ENCODE data around the gene GALNT13. TPM values are rescaled to one million over a fixed set of nuclear protein-coding genes. Genes with fewer than 3 reads are reported as not detected.

GALNT13 gene
- total RNA-seq, 2 experiments from 2014 or later, result not detected

- Mint-ChIP-seq H3K9me3 (ENCODE audit: low read depth) (peaks cover 3% of the 10 kb centered on the region), H3K4me3 (no peak overlapping the region), H3K36me3 (no peaks in the 10 kb centered on the region), H3K4me1 (no peaks in the 10 kb centered on the region), H3K27ac (no peak overlapping the region), H3K27me3 (no peaks in the 10 kb centered on the region)
- ATAC-seq (no peak), DNase-seq (no peak)
- CTCF ChIA-PET, result no interaction called here
These were observed 310.3 kb downstream of the GALNT13 start for GRCh38 chr2:154182008-154182407.

- CTCF ChIA-PET, result no interaction called here
- Mint-ChIP-seq H3K36me3 (no peaks in the 10 kb centered on the region), H3K27me3 (no peaks in the 10 kb centered on the region), H3K4me1 (no peaks in the 10 kb centered on the region), H3K9me3 (ENCODE audit: low read depth) (peaks cover 2% of the 10 kb centered on the region), H3K27ac (no peak overlapping the region), H3K4me3 (no peak overlapping the region)
- ATAC-seq (no peak), DNase-seq (no peak)
These were observed 316.2 kb downstream of the GALNT13 start for GRCh38 chr2:154187948-154188347.

GRCh38 chr2:154189953-154190352, 318.2 kb downstream of the GALNT13 start:
- H3K27ac Mint-ChIP-seq, result no peak overlapping the region
- no peak for ATAC-seq
- H3K4me3 Mint-ChIP-seq, result no peak overlapping the region
- no peaks in the 10 kb centered on the region for H3K27me3 Mint-ChIP-seq
- H3K36me3 Mint-ChIP-seq, result no peaks in the 10 kb centered on the region
- no peaks in the 10 kb centered on the region for H3K4me1 Mint-ChIP-seq
- DNase-seq, result no peak
- no peaks in the 10 kb centered on the region for H3K9me3 Mint-ChIP-seq (ENCODE audit: low read depth)
- CTCF ChIA-PET, result no interaction called here

GRCh38 chr2:154193246-154193645, 321.5 kb downstream of the GALNT13 start:
- no peaks in the 10 kb centered on the region for H3K4me1 Mint-ChIP-seq
- no peak overlapping the region for H3K27ac Mint-ChIP-seq
- H3K27me3 Mint-ChIP-seq, result no peaks in the 10 kb centered on the region
- no peak for DNase-seq
- no peak overlapping the region for H3K4me3 Mint-ChIP-seq
- CTCF ChIA-PET, result no interaction called here
- H3K9me3 Mint-ChIP-seq (ENCODE audit: low read depth), result no peaks in the 10 kb centered on the region
- no peak for ATAC-seq
- H3K36me3 Mint-ChIP-seq, result no peaks in the 10 kb centered on the region

- no peak overlapping the region for H3K27ac Mint-ChIP-seq
- CTCF ChIA-PET, result no interaction called here
- no peaks in the 10 kb centered on the region for H3K36me3 Mint-ChIP-seq
- H3K27me3 Mint-ChIP-seq, result no peaks in the 10 kb centered on the region
- H3K4me1 Mint-ChIP-seq, result no peaks in the 10 kb centered on the region
- DNase-seq (no peak), ATAC-seq (no peak)
- H3K9me3 Mint-ChIP-seq (ENCODE audit: low read depth), result no peaks in the 10 kb centered on the region
- H3K4me3 Mint-ChIP-seq, result no peak overlapping the region
These were observed 323.4 kb downstream of the GALNT13 start for GRCh38 chr2:154194909-154195643.

- no peak for DNase-seq
- no peaks in the 10 kb centered on the region for H3K9me3 Mint-ChIP-seq (ENCODE audit: low read depth)
- H3K4me1 Mint-ChIP-seq, result no peaks in the 10 kb centered on the region
- H3K27me3 Mint-ChIP-seq, result no peaks in the 10 kb centered on the region
- no peaks in the 10 kb centered on the region for H3K36me3 Mint-ChIP-seq
- H3K27ac Mint-ChIP-seq, result no peak overlapping the region
- CTCF ChIA-PET, result no interaction called here
- no peak for ATAC-seq
- no peak overlapping the region for H3K4me3 Mint-ChIP-seq
These were observed 324.0 kb downstream of the GALNT13 start for GRCh38 chr2:154195644-154196195.

- Mint-ChIP-seq H3K27ac (no peak overlapping the region), H3K27me3 (no peaks in the 10 kb centered on the region), H3K4me1 (no peaks in the 10 kb centered on the region), H3K9me3 (ENCODE audit: low read depth) (no peaks in the 10 kb centered on the region), H3K36me3 (no peaks in the 10 kb centered on the region), H3K4me3 (no peak overlapping the region)
- DNase-seq, result no peak
- CTCF ChIA-PET, result no interaction called here
- no peak for ATAC-seq
These were observed 327.1 kb downstream of the GALNT13 start for GRCh38 chr2:154198866-154199265.

- Mint-ChIP-seq H3K4me3 (no peak overlapping the region), H3K9me3 (ENCODE audit: low read depth) (no peaks in the 10 kb centered on the region), H3K36me3 (no peaks in the 10 kb centered on the region), H3K4me1 (no peaks in the 10 kb centered on the region), H3K27me3 (no peaks in the 10 kb centered on the region), H3K27ac (no peak overlapping the region)
- CTCF ChIA-PET, result no interaction called here
- ATAC-seq (no peak), DNase-seq (no peak)
These were observed 331.5 kb downstream of the GALNT13 start for GRCh38 chr2:154203206-154203605.

GRCh38 chr2:154203902-154204301, 332.2 kb downstream of the GALNT13 start:
- H3K9me3 Mint-ChIP-seq (ENCODE audit: low read depth), result no peaks in the 10 kb centered on the region
- CTCF ChIA-PET, result no interaction called here
- H3K4me3 Mint-ChIP-seq, result no peak overlapping the region
- H3K4me1 Mint-ChIP-seq, result no peaks in the 10 kb centered on the region
- ATAC-seq (no peak), DNase-seq (no peak)
- no peak overlapping the region for H3K27ac Mint-ChIP-seq
- no peaks in the 10 kb centered on the region for H3K36me3 Mint-ChIP-seq
- no peaks in the 10 kb centered on the region for H3K27me3 Mint-ChIP-seq

- Mint-ChIP-seq H3K27ac (no peak overlapping the region), H3K4me3 (no peak overlapping the region), H3K36me3 (no peaks in the 10 kb centered on the region), H3K4me1 (no peaks in the 10 kb centered on the region), H3K27me3 (no peaks in the 10 kb centered on the region), H3K9me3 (ENCODE audit: low read depth) (peaks cover 6% of the 10 kb centered on the region)
- DNase-seq (no peak), ATAC-seq (no peak)
- CTCF ChIA-PET, result no interaction called here
These were observed 335.7 kb downstream of the GALNT13 start for GRCh38 chr2:154207288-154208047.

- no peak for ATAC-seq
- Mint-ChIP-seq H3K4me3 (no peak overlapping the region), H3K36me3 (no peaks in the 10 kb centered on the region), H3K27ac (no peak overlapping the region), H3K27me3 (no peaks in the 10 kb centered on the region), H3K4me1 (no peaks in the 10 kb centered on the region), H3K9me3 (ENCODE audit: low read depth) (peaks cover 2% of the 10 kb centered on the region)
- CTCF ChIA-PET, result no interaction called here
- DNase-seq, result no peak
These were observed 352.0 kb downstream of the GALNT13 start for GRCh38 chr2:154223726-154224125.

- H3K4me1 Mint-ChIP-seq, result no peaks in the 10 kb centered on the region
- peaks cover 2% of the 10 kb centered on the region for H3K9me3 Mint-ChIP-seq (ENCODE audit: low read depth)
- H3K36me3 Mint-ChIP-seq, result no peaks in the 10 kb centered on the region
- no peak overlapping the region for H3K27ac Mint-ChIP-seq
- H3K27me3 Mint-ChIP-seq, result no peaks in the 10 kb centered on the region
- ATAC-seq (no peak), DNase-seq (no peak)
- CTCF ChIA-PET, result no interaction called here
- H3K4me3 Mint-ChIP-seq, result no peak overlapping the region
These were observed 355.2 kb downstream of the GALNT13 start for GRCh38 chr2:154226931-154227330.

GRCh38 chr2:154228566-154229280, 357.0 kb downstream of the GALNT13 start:
- no peak overlapping the region for H3K4me3 Mint-ChIP-seq
- H3K4me1 Mint-ChIP-seq, result no peaks in the 10 kb centered on the region
- ATAC-seq, result no peak
- no peaks in the 10 kb centered on the region for H3K27me3 Mint-ChIP-seq
- no peaks in the 10 kb centered on the region for H3K36me3 Mint-ChIP-seq
- CTCF ChIA-PET, result no interaction called here
- peaks cover 4% of the 10 kb centered on the region for H3K9me3 Mint-ChIP-seq (ENCODE audit: low read depth)
- DNase-seq, result no peak
- H3K27ac Mint-ChIP-seq, result no peak overlapping the region

- H3K27ac Mint-ChIP-seq, result no peak overlapping the region
- ATAC-seq, result no peak
- H3K9me3 Mint-ChIP-seq (ENCODE audit: low read depth), result peaks cover 5% of the 10 kb centered on the region
- CTCF ChIA-PET, result no interaction called here
- no peaks in the 10 kb centered on the region for H3K27me3 Mint-ChIP-seq
- no peaks in the 10 kb centered on the region for H3K4me1 Mint-ChIP-seq
- no peak overlapping the region for H3K4me3 Mint-ChIP-seq
- no peaks in the 10 kb centered on the region for H3K36me3 Mint-ChIP-seq
- DNase-seq, result no peak
These were observed 358.2 kb downstream of the GALNT13 start for GRCh38 chr2:154229966-154230365.
